PC-9 (cell line): ENCODE results near the gene ZNF57.
"Not testable (repeated sequence)": the region's sequence is repeated elsewhere in the genome, so short reads cannot be mapped to it uniquely, and the experiment has no call there.

Experiments used
- CTCF ChIP-seq: fragments of 200-600 bp; sonication (generic); conservative IDR thresholded peaks from 2 replicates; pipeline ENCODE4 v1.6.1; 2017; ENCODE audit warnings: mixed run types, antibody characterized with exemption, mild to moderate bottlenecking, moderate library complexity
- EZH2 ChIP-seq: fragments of 200-600 bp; sonication (generic); IDR thresholded peaks from 2 replicates; pipeline ENCODE4 v1.8.0; 2017; ENCODE audit warnings: antibody characterized with exemption, low read depth

- not testable (repeated sequence) for TF ChIP-seq CTCF, EZH2
Measured at GRCh38 chr19:2890531-2890930, 10.2 kb upstream of the ZNF57 start.
